Cardiac septum (tissue), 1 donor: ENCODE results near the gene IL12A. TPM values are rescaled to one million over a fixed set of nuclear protein-coding genes. Genes with fewer than 3 reads are reported as not detected.

Experiments used
- DNase-seq: peaks from one replicate; pipeline ENCODE4 v3.0.0-alpha.2; 2020; ENCODE audit warnings: low spot score
- intact Hi-C: fragments of 100-400 bp; cut with DNase I; formaldehyde crosslinking; loops from one replicate; pipeline ENCODE4 v1.14.0; 2022
- long read RNA-seq: library from polyadenylated mRNA; unstranded; transcript quantifications from one replicate; pipeline ENCODE4 v2.0.0, GENCODE V29; 2021
- total RNA-seq: library from RNA; stranded (reverse); fragmentation: NEBNext Ultra II Directional; extraction: Animal tissue kit (Norgen Biotek cat#: 25700); gene quantifications from one replicate; pipeline ENCODE4 v1.2.1, GENCODE V29; 2021
- donor health status: DM: no; HTN: no; CAD: no.

Gene IL12A
- 0.51 TPM for total RNA-seq
- long read RNA-seq, partial matches to known transcripts = 0 of 2 reads
- long read RNA-seq, other reads (novel, unspliced or antisense) = 0 of 2 reads

DNA sequence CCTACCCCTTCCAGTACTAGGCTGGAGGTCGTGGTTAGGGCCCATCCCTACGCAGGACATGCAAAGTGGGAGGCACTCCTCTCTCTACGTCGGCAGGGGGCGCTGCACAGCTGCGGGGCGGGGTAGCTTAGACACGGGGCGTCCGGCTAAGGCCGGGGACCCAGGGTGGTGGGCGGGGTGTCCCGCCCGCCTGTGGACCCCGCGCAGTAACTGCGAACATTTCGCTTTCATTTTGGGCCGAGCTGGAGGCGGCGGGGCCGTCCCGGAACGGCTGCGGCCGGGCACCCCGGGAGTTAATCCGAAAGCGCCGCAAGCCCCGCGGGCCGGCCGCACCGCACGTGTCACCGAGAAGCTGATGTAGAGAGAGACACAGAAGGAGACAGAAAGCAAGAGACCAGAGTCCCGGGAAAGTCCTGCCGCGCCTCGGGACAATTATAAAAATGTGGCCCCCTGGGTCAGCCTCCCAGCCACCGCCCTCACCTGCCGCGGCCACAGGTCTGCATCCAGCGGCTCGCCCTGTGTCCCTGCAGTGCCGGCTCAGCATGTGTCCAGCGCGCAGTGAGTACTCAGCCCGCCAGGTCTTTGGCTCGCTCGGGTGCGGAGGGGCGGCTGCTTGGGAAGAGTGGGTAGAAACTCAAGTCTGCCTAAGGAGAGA is at the start of gene IL12A:
IL12A (plus strand) TSS at position 219 of the 655 bp plus-strand sequence.
- intact Hi-C loops = loop anchor here (5.0 kb wide), 1 partner anchor 106 kb away; no protein-coding TSS in a partner anchor
- DNase-seq = peak; percentile 88

DNA sequence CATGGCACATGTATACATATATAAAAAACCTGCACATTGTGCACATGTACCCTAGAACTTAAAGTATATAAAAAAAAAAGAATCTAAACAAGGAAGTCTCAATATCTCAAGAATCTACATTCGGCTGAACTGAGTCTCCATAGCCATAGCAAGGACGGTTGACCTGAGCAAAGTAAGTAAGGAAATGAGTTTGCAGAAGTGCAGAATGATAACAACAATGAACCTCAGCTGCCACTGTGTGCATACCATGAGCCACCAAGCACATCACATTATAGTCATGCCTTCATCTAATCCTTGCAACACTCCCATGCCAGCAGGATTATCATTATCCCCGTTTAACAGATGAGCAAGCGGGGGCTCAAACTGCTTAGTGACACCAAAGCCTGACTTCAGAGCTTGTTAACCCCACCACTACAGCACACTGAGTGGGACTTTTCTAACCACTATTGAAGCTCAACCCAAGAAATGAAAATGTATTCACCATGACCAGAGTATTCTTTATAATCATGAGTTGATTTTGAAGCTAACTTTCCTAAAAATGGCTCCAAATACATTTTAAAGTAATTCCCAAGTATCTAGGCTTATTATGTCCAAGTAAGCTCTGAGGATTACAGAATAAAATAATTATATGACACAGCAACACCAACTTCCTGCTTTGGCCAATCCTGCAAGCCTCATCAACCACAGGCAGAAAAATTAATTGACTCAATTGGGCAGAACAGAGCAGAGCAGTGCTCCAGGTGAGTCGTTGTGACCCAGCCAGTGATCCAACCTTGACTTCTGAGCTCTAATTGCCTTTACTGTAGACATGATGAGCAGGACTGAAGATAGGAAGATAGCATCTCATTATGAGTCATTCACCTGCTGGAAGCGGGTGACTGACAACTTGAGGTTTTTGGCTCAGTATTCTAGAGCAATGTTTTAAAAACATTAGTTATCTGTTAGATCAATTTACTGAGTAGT is 47.3 kb upstream of the IL12A start:
- no peak for DNase-seq
- intact Hi-C loops = no loop called here

DNA sequence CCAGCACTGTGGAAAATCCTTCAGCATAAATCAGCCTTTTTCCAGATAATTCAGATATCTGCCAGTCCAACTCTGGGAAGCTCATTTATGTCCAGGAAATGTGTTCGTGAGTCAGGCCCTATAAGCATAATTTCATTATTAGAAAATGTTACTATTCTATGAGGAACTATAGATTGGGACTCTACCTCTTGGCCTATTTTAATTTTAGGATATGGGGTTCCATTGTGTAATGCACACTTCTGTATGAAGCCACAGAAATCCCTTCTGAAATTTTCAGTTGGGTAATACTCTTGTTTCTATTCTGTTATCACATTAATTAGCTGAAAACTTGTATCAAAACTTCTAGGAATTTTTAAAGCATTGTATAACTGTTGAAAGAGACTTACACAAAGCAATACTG is 43.9 kb upstream of the IL12A start:
- intact Hi-C loops = no loop called here

DNA sequence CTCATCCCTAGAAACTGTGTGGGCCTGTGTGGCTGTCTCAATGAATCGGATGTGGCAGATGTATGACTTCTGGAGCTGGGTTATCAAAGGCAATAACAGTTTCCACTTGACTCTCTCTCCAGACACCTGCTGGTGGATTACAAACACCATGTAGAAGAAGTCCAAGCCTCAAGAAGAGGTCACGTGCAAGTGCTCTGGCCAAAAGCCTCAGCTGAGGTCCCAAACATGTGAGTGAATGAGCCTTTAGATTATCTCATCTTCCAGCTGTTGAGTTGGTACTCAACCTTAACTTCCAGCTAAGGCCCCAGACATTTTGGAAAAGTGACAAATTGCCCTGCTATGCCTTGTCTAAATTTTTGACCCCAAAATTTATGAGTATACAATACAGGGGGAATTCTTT is 42.7 kb upstream of the IL12A start:
- DNase-seq = no peak
- intact Hi-C loops = no loop called here

More for the DNA sequence above, 43.9 kb upstream of the IL12A start:
- DNase-seq = no peak

DNA sequence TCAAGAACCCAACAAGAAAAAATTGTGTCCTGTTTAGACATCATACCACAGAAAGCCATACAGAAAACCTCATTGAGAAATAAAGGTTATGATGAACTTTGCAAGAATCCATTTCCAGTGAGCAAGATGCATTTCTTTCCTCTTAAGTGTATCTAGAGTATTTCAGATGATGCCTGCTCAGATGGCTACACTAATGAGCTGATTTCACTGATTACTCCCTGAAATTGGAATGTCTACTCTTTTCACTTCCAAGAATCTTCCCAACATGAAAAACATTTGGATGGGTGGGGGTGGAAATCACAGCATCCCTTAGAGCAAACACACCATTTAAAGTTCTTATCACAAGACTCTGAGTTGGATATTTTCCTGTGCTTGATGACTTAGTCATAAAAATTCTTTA is 41.4 kb upstream of the IL12A start:
- intact Hi-C loops = no loop called here
- no peak for DNase-seq

DNA sequence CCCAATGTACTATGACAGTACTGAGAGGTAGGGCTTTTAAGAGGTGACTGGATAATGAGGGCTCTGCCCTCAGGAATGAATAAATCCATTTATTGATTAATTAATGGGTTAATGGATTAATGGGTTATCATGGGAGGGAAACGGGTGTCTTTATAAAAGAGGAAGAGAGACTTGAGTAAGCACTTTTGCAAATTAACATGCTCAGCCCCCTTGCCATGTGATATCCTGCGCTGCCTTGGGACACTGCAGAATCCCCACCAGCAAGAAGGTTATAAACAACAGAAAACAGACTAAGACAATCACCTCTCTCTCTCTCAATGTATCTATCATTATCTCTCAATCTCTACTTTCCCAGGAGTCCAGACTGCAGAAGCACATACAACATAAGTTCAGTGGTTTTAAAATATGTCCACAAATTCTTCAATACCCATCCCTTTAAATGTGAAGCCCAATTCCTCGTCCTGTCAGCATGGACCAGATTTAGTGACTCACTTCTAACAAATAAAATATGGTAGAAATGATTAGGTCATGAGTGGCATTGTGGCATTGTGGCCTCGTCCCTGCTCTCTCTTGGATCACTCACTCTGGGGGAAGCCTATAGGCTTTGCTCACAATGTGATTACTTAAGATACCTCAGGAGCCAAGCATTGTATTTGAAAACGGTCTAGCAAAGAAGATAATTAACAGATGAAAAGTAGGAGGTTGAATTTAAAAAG is 40.0 kb upstream of the IL12A start:
- intact Hi-C loops = no loop called here

DNA sequence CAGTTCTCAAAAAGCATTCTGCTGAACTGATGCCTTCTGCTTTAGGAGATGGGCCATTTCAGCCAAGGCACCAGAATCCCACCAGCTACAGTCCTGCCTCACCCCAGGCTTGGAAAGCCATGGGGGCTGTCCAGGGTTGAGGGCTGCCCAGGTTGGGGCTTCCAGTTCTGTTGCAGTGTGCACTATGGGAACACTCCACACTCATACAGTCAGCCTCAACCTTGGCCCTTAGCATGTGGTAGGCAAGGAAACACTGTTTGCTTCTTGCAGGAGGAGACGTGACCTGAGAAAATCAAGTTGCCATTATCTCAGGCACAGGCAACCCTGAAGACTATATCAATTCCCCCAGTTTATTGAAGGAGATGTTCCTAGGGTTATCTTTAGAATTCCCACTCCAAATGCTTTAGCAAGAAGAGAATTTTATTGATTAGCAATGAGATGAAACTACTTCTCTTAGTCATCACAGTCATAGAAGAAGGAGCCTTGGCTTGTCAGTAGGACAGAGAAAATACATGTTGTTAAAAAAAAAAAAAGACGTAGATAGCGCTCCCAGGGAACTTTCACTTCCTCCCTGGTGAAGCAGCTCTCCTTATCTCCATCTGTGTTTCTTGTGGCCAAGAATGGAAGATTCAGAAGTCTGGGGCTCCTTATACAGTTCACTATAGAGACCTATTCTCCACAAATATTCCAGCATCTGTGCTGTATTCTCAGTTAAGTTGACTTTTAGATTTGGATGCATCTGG is 38.3 kb upstream of the IL12A start:
- DNase-seq = no peak
- intact Hi-C loops = no loop called here

More for the DNA sequence above, 40.0 kb upstream of the IL12A start:
- no peak for DNase-seq

DNA sequence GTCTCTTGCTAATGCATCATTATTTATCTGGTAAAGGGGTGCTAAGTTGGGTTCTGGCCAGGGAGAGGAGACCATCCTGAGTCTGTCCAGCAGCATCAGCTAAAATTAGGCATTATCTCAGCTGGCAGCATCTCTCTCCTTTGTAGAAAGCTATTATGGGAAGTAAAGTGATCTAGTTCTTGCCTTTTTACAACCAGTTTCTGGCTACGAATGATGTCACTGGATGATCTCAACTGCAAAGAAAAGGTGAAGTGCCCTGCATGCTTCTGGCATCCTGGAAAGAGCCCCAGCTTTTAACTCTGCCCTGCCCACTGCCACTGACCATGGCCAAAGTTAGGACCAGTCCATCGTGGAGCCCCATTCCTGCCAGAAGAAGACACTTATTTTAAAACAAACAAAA is 37.1 kb upstream of the IL12A start:
- DNase-seq = no peak
- intact Hi-C loops = no loop called here

DNA sequence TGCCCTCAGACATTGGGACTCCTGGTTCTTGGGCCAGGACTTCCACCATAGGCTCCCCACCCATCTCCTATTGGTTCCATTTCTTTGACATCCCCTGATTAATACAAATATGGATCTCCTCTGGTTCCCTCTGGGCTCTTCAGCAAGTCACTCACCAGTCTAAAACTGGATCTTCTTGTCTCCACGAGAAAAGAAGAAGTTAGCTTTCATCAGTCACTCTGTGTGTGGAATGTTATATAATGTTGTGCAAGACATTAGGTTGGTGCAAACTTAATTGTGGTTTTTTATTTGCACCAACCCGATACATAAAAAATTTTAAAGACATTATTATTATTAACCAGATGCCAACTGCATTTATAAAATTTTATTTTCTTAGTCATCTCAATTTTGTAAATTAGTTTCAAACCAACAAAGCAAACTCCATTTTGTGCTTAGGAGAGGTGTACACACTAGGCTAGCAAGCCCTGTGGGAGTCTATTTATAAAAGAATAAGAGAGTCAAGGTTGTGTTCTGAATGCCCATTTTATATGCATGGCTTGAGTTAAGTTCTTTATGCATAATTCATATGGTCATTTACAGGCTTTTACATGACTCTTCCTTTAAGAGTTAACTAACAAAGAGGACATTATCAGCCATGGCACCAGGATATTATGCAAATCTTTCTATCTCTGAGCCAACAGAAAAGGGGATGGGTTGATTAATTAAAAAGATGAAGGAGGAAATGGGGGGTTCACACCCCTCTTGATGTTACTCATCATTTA is 35.1 kb upstream of the IL12A start:
- intact Hi-C loops = no loop called here
- no peak for DNase-seq

DNA sequence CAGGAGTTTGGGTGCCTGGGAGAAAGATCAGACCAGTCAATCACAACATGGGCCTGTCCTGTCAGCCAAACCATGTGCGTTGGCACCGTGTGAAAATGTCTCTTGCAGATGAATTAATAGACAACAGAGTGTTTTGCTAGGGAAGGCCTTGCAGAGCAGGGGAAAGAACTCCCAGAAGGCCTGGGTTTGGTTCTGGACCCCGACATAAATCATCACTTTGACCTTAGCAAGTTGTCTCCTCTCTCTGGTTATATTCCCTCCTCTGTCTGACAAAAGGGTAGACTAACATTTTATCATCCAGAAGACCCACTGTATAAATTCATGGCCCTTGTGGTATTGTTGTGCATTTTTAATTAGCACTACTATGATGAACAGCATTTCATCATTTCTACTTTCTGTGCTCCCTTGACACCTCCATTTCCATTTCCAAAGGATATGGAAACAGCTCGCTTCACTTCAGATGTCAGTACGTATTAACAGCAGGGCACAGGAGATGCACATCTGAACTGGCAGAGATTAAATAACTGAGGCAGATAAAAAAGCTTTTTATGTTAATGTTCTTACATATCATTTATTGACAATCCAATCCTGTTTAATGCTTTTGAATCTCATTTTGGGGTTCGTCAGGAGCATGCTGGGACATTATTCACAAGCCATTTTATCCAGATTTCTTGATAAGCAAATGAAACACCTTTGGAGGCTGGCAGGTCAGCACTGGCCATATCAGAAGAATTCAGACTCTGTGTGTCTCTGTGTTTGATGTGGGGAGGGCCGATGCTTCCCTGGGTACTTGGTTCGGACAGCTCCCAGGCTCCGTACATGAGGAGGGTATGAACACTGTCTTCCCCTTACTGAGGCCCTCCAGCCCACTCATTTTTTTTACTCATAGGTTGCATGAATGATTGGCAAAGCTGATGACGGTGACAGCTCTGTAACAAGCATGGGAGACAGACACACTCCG is 28.2 kb upstream of the IL12A start:
- intact Hi-C loops = no loop called here

DNA sequence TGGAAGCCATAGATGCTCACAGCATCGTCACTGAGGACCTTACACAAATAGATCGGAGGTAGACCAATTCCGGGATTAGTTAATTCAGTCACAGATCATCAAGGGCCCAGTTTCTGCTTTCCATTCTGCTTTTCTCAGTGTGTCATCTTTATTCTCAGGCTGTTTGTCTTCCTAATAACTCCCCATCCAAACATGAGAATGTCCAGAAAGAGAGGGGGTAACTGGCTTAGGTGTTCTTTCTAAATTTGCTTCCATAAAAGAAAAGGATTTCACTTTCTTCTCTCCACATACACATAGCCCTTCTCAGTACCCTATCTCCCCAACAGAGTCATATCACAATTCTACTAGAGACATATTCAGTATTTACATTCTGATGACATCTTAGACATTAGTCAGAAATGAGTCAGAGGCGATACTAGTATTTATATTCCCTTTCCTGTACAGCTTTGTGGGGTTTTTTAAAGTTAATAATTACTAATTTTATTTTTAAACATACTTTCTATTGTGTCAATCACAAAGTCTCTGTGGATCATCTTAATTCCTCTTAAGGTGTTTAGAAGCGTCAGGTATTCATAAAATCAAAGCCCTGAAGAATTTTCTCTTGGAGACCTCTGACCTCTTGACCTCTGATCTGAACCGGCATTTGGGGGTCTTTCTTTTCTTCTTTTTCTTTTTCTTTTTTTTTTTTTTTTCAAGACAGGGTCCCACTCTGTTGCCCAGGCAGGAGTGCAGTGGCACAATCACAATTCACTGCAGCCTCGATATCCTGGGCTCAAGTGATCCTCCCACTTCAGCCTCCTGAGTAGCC is 24.3 kb upstream of the IL12A start:
- intact Hi-C loops = no loop called here
- no peak for DNase-seq

More for the DNA sequence above, 28.2 kb upstream of the IL12A start:
- no peak for DNase-seq

DNA sequence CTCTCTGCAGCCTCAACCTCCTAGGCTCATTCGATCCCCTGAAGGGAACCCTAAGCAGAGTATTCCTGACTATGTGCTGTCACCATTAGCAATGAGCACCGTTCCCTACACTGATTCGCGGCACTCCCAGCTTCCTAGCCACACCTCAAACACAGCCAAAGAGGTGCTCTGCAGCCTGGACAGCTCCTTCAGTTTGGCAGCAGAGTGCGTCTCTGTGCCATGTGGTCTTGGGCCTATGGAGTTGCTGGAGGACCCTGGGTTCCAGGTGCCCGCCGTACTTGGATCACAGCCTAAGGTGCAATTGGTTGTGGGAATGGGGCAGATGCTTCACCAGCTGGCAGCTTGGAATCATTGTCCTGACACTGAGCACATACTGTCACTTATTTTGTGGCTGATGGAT is 17.3 kb upstream of the IL12A start:
- DNase-seq = no peak
- intact Hi-C loops = no loop called here

DNA sequence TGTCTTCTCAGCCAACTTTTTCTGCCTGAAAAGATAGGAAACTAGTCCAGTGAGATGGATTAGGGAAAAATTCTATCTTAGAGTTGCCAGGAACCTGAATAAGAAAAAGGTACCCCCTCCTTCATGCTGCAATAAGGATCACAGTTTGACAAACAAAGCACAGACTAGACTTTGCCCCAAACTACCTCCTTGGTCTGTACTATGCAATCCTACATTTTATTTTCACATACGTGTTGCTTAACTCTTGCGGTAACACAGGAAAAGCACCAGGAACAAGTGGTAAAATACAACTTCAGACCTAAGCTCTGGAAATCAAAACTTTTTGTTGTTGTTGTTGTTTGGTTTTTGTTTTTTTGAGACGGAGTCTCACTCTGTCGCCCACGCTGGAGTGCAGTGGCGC is 11.3 kb upstream of the IL12A start:
- intact Hi-C loops = no loop called here

DNA sequence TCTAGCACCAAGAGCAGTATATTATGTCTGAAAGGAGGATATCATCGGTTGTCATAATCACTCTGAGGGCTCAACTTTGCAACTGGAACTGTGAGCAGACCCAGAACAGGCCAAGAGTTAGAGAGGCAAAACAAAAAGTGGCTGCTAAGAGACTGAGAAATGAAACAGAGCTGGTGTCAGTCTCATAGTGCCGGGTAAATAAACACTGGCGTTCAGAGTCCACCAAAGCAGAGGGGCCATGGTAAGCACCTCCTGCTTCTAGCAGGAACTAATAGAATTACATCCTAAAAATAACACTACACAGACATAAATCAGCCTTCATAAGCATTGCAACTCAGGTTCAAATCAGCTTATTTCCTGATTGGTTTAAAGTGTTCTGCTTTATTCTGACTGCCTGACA is 10.3 kb upstream of the IL12A start:
- DNase-seq = no peak
- intact Hi-C loops = no loop called here

More for the DNA sequence above, 11.3 kb upstream of the IL12A start:
- DNase-seq = no peak

DNA sequence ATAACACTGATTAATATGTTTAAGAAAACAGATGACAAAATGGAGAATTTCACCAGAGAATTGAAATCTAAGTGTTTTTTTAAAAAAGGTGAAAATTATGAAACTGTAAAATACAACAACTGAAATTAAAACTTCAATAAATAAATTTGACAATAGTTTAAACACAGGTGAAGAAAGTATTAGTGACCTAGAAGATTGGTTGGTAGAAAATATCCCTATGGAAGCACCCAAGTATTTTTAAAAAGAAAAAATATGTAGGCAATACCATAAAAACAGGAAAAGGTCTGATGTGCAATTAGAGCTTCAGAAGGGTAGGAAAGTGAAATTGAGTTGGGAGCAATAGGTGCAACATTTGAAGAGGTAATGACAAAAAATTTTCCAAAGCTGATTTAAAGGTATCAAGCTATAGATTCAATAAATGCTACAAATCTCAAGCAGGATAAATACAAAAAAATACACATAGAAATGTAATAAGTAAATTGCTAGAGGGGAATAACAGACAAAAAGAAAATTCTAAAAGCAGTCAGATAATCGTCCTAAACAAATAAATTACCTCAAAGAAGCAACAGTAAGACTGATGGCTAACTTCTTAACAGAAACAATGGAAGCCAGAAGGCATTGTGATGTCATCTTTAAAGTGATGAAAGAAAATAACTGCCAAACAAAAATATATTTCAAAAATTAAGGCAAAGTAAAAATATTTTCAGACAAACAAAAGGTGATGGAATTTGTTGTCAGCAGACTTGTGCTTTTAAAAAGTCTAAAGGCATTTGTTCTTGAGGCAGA is 9.5 kb upstream of the IL12A start:
- intact Hi-C loops = no loop called here
- no peak for DNase-seq

DNA sequence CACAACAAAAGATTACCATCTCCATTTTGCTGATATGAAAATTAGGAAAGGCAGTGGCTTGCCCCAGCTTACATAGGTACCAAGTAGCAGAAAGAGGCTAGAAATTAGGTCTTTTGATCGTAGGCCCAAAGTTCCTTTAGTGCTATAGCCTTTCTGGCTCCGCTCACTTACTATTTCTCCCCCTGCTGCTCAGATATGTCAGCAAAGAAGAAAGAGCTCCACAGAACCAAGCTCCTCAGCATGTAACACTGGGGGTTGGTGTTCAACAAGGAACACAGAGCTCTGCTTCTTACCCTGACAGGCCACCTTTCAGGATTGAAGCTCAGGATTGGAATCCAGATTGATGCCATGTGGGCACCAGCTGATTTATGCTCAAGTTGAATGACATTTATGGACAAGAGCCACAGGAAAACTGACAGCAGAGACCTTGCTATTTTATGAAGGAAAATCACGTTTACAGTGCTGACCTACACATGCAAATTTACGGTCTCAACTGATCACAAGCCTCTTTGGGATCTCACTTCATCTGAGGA is 6.1 kb upstream of the IL12A start:
- intact Hi-C loops = no loop called here
- no peak for DNase-seq
